NCI-H510A treated with DMSO at 0.1 percent for 48 hours (cell line): ENCODE results near the gene TAF8.
"Not testable (repeated sequence)": the region's sequence is repeated elsewhere in the genome, so short reads cannot be mapped to it uniquely, and the experiment has no call there.

Source experiments
- DNase-seq: peaks from one replicate; lab custom pipeline; 2025; lab: John Stamatoyannopoulos, UW

TAF8 gene, protein sequence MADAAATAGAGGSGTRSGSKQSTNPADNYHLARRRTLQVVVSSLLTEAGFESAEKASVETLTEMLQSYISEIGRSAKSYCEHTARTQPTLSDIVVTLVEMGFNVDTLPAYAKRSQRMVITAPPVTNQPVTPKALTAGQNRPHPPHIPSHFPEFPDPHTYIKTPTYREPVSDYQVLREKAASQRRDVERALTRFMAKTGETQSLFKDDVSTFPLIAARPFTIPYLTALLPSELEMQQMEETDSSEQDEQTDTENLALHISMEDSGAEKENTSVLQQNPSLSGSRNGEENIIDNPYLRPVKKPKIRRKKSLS

DNA sequence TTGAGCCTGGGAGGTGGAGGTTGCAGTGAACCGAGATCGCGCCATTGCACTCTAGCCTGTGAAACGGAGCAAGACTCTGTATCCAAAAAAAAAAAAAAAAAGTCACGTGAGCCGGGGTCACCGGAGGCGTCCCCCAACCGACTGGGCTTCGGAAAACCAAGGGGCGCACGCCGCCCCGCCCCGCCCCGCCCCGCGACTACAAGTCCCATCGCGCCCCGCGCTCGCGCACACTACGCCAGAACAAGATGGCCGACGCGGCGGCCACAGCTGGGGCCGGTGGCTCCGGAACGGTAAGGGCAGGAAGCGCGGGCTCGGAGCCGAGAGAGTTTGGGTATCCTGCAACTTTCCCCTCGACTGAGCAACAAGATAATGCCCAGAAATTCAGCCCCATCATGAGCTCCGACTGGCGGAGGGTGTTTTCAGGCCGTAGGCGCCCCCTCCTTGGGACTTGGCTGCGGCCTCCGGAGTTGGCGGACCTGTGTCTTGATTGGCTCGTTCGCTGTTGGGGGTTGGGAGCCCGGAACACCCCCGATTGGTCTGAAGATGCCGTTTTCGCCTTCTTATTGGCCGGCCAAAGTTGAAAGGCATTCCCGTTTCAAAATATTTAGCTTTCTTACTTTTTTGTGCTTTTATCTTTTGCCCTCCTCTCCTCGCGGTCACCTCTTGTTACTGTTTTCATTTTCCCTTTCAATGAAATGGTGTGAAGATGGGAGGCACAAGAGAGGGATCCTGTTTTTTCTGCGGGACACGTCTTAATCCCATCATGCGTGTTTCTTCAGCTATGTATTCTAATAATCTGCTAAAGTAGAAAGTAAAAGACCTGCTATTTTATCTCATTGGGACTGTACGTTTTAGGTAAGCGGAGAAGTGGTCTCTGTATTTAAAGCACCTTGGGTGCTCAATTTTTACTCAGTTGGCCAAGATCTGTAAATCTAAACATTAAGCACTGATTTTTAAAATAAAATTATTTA, at the start of gene TAF8:
TSS of gene TAF8 (plus strand) at position 228 of the 971 bp plus-strand sequence. CDS start at position 246, 18 bp downstream.
- DNase-seq = peak; percentile 97

DNA sequence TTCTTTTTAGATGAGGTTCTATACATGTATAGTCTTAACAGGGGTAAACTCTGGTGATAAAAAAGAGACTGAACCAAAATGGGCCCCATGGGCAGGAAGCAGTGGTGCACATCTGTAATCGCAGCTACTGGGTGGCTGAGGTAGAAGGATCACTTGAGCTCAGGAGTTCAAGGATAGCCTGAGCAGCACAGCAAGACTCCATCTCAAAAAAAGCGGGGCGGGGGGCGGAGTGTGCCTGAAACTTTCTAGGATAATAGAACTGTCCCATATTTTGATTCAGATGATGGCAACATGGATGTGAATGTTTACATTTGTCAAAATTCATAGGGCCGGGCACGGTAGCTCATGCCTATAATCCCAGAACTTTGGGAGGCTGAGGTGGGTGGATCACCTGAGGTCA, 48.8 kb upstream of the TAF8 start:
- no peak for DNase-seq

DNA sequence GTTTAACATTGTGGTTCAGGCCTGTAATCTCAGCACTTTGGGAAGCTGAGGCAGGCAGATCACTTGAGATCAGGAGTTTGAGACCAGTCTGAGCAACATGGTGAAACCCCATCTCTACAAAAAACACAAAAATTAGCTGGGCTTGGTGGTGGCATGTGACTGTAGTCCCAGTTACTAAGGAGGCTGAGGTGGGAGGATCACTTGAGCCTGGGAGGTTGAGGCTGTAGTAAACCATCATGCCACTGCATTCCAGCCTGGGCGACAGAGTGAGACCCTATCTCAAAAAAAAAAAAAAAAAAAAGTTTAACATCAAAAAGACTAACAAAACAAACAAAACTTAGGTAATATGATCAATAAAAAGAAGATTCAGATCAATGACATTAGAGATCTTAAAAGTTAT, 46.7 kb upstream of the TAF8 start:
- not testable (repeated sequence) for DNase-seq

DNA sequence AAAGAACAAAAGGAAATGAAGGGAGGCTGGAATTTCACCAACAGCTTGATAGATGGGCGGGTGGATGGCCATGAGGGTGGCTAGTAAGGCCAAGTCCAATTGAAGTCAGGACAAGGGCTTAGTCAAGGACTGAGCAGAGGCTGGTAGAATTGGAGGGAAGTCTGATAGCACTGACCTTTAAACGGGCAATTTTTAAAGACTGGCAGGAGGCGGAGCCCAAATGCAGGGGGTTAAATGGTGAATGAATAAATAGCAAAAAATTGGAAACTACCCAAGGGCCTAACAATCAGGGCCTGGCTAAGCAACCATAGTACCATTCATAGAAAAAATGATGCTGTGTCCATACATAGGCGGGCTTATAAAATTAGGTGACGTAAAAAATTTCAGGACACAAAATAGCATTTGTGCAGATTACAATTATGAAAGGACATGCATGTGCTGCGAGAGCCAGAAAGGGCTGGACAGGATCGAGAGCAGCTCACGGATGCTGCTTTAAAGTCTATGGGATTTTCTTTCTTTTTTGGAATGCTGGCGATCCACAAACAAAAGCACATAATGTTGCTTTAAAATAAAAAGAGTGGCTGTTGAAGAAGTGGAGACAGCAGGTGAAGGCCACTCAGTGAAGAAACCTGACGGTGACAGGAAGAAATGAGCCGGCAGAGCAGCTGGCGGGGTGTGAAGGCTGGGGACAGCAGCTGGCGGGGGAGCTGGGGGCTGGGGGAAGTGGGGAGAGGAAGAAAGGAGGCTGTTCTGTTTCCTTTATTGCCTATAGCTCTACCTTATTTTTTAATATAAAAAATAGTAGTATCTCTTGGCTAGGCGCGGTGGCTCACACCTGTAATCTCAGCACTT, 42.8 kb upstream of the TAF8 start:
- peak; percentile 45 for DNase-seq

- not testable (repeated sequence) for DNase-seq
Observed at GRCh38 chr6:42008138-42008528, 42.2 kb upstream of the TAF8 start.

DNA sequence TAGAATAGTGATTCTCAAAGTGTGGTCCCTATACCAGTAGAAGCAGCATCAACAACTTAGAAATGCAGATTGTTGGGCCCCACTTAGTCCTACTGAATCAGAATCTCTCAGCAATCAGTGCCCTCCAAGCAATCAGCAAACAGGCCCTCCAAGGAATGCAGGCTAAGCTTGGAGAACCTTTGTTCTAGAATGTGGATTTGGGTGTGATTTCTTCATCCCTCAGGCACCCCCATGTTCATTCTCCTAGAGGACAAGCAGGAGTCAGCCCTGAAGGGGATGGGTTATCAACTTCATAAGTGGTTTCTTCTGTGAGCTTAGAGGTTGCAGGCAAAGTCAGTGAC, 40.5 kb upstream of the TAF8 start:
- peak; percentile 78 for DNase-seq

GRCh38 chr6:42010185-42010891, 40.0 kb upstream of the TAF8 start:
- peak; percentile 86 for DNase-seq

GRCh38 chr6:42010909-42011308, 39.4 kb upstream of the TAF8 start:
- no peak for DNase-seq

DNA sequence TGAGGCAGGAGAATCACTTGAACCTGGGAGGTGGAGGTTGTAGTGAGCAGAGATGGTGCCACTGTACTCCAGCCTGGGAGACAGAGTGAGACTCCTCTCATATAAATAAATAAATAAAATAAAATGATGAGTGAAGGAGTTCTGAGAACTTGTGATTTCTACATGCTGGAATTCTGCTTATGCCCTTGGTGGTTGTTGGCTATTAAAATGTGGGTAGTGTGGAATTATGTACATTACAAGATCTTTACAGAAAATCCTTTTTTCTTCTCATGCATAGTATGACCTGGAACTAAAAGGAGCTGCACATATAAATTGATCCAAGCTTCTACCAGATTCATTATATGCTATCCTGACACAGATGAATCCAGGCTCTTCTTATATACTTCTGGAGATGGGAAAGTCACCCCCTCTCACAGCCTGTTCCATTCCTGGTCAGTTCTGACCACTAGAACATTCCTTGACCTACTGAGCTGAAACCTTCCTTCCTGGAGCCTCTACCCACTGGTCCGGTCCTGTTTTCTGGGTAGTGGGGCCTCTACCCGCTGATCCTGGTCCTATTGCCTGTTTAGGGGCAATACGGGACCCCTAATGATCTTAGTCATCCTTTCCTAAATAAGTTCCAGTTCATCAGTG, 37.7 kb upstream of the TAF8 start:
- no peak for DNase-seq

GRCh38 chr6:42013134-42013516, 37.2 kb upstream of the TAF8 start:
- no peak for DNase-seq

DNA sequence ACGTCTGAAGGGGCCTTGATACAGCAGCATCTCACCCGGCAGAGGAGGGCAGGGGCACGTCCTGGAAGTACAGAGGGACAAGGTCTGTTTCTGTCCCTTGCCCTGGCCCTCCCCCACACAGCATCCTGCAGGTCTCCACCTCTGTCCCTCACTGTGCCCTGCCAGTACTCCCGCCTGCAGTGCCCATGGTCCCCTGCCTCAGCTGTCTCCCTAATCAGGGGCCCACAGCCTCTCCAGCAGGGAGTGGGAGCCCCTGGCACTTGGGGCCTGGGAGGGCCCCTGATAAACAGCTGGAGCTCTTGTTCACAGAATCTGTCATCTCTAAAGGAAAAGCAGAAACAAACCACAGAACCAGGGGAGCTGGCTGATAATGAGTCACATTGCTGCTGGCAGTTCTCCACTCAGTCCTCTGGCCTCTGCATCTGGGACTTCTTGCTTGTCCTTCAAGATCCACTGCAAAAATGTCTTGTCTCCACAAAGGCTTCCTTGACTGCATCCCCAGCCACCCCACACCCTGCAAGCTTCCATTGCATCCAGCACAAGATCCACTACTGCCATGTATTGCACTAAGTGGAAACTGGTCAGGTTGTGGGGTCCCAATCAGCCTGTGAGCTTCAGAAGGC, 33.2 kb upstream of the TAF8 start:
- DNase-seq = no peak

- no peak for DNase-seq
Observed at GRCh38 chr6:42020967-42021366, 29.4 kb upstream of the TAF8 start.

- DNase-seq = no peak
Observed at GRCh38 chr6:42021847-42022754, 28.2 kb upstream of the TAF8 start.

- no peak for DNase-seq
Observed at GRCh38 chr6:42022755-42023384, 27.5 kb upstream of the TAF8 start.

- DNase-seq = no peak
Observed at GRCh38 chr6:42025066-42025844, 25.1 kb upstream of the TAF8 start.

DNA sequence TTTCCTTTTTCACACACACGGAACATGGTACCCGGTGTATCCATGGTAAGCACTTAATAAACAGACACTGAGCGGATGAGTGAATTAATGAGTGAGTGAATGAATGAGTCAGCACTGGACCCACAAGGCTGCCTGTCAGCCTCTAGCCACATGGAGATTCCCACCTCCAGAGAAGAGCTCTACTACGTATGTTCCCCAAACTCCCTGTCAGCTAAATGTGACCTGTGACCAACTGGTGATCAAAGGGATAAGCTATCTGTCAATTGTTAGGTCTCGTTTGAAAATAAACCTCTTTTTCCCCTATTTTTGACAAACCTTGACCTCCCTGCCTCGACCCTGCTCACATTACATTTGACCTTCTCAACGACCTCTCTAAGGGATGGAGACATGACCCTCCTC, 24.5 kb upstream of the TAF8 start:
- no peak for DNase-seq

DNA sequence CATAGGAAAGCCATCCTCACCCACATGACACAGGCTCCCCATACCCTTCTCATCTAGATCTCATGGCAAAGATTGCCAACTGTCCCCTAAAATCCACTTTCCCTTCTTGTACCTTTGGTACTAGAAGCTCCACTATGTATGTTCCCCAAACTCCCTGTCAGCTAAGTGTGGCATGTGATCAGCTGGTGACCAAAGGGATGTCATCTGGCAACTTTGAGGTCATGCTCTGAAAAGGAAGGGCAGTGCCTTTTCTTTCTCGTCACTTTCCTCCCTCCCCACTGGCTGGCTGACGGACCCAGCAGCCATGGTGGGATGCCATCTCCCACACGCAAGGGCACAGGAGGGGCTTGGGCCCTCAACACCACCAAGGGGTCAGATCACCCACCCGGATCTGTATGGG, 23.8 kb upstream of the TAF8 start:
- DNase-seq = no peak
